Activated CD8-positive, alpha-beta memory T cell treated with anti-CD3 and anti-CD28 coated beads for 4 hours (primary cell): ENCODE measurements around the gene LRP5.
"Not testable (repeated sequence)": the region's sequence is repeated elsewhere in the genome, so short reads cannot be mapped to it uniquely, and the experiment has no call there.

Experiments used
- DNase-seq, 2 donors: peaks; one replicate each; pipeline ENCODE4 v3.0.0-alpha.2; 2020; ENCODE audit warnings: low read depth in 2 of 2

LRP5 gene

DNA sequence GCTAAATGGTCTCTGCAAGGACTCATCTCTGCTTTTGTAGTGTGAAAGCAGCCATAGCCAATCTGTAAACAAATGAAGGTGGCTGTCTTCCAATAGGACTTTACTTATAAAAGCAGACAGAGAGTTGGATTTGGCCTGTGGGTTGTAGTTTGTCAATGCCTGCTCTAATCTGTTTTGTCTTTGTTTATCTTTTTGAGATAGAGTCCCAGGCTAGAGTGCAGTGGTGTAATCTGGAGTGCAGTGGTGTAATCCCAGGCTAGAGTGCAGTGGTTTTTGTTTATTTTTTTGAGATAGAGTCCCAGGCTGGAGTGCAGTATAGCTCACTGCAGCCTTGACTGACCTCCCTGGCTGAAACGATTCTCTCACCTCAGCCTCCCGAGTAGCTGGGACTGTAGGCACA lies 156.7 kb downstream of the LRP5 start:
- DNase-seq, result no peak

DNA sequence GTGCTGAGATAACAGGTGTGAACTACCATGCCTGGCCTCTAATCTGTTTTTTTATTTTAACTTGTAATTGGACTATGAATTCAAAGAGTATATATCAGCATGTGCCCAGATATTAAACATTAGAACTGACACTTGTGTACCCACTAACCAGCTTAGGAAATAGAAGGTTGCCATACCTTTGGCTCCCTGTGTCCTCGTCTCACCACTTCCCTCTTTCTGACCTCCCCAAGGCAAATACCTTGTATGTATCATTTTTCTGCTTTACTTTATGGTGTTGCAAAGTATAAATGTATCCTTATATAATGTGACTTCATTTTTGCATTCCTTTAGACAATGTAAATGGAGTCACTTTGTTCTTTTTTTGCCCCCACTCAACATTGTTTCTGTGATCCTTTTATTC lies 157.3 kb downstream of the LRP5 start:
- DNase-seq, result no peak

DNA sequence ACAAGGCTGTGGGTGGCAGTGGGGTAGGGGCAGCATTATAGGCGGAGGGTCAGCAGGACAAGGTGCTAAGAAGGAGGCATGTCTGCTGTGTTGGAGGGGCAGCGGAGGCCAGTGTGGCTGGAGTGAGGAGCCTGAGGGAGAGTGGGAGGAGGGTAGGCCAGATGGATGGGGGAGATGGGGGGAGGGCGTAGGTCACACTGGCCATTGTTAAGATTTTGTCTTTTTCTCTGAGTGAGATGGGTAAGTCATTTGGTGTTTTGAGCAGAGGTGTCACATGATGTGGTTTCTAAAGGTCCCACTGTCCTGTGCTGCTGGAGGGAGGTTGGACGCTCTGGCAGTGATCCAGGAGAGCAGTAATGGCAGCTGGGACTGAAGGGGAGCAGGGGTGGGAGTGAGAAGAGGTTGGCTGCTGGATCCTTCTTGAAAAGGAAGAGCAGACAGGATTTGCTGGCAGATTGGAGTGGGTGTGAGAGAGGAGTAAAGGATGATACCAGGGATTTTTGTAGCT lies 158.0 kb downstream of the LRP5 start:
- DNase-seq, result no peak

DNA sequence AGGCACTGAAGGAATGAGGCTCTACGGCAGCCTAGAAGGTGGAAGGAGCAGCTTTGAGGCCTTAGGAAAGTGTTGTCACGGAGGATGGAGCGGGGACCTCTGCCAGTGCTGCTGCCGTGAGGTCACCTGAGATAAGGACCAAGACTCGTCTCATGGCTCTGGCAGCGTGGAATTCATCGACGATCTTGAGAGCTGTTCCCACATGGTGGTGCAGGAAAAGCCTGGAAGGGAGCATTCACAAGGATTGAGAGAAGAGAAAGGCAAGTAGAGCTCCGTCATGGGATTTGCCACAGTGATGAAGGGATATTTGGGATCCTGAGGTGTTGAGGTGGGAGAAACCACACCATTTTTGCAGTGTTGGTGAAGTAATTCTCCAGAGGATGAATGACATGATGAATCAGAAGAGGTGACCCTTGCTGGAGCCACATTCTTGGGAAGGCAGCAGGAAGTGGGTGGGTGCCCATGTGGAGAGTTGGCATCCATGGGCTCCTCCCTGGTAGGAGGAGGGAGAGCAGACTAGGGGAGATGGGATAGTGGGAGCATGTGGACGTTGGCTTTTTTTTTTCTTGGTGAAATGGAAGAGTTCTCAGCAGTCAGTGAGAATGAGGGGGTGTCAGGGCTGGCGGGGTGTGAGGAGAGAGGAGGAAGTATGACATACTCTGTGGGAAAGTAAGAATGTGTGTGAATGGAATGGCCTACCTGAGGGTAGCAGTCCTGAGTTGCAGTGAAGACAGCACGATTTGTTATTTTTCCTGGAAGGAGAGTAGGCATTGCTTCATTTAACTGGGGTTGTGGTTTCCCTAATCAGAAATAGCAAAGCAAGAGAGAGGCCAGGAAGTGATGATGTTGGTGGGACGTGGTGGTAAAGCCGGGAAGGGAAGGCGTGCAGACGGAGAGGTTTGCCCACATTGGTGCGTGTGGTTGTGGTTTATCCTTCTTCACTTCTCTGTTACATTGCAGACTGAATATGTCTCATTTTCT lies 159.3 kb downstream of the LRP5 start:
- DNase-seq, result peak in 1 of 2 donors; percentile 9

DNA sequence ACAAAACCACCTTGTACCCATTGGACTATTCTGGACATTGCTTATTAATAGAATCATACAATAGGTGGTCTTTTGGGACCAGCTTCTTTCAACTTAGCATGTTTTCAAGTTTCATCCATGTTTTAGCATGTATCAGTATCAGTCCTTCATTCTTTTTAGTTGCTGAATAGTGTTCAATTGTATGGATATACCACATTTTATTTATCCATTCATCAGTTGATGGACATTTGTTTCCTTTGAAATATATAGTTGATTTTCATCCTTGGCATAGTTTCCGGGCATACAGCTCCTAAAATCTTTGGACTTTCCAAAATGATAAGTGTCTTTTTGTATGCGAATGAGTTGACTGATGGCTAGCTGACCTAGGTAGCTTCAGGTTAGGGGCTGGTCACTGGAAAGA lies 160.4 kb downstream of the LRP5 start:
- no peak for DNase-seq

DNA sequence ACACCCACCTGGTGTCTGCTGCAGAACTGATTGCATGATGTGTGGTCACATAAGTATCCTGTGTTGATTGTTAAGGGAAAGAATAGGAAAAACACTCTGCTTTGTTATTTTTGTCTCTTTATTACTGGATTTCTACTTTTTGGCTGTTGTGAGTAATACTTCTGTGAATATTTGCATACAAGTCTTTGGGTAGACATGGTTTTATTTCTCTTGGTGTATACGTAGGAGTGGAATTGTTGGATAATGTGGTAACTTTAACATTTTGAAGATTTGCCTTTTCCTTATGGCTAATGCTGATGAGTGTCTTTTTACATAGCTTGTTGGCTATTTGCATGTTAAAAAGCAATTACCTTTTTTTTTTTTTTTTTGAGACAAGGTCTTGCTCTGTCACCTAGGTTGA lies 161.3 kb downstream of the LRP5 start:
- DNase-seq, result no peak

DNA sequence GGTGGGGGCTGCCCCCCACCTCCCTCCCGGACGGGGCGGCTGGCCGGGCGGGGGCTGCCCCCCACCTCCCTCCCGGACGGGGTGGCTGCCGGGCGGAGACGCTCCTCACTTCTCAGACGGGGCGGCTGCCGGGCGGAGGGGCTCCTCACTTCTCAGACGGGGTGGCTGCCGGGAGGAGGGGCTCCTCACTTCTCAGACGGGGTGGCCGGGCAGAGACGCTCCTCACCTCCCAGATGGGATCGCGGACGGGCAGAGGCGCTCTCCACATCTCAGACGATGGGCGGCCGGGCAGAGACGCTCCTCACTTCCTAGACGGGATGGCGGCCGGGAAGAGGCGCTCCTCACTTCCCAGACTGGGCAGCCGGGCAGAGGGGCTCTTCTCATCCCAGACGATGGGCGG lies 163.2 kb downstream of the LRP5 start:
- not testable (repeated sequence) for DNase-seq

DNA sequence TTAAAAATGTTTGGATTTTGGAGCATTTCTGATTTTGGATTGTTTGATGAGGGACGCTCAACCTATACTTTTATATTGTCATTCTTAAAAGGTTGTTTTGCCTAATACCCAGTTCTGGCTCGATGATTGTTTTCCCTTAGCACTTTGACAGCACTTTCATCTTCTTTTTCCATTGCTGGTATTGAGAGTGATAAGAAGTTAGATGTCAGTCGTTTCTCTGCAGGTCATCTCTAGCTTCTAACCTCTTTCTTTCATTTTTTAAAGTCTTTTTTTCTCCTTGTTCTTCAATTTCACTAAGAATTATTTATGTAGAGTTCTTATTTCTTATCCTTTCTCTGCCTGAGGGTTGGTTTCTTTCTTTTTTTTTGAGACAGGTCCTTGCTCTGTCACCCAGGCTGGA lies 167.0 kb downstream of the LRP5 start:
- DNase-seq, result no peak

DNA sequence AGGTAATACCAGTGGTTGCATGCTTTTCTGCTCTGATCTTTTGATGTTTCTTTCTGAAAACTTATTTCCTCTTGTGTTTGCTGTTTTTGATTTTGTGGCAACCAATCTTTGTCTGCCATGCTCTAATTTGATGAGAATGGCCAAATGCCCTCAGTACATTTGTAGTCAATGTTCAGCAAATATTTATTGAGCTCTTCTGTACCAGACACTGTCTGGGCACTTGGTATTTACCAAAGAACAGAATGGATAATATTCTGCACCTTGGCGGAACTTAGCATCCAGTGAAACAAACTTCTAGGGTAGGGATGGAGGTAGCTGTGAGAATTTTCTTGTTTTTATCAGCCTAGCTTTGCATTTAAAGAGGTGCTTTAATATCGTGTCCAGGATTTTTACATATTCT lies 167.8 kb downstream of the LRP5 start:
- no peak for DNase-seq

DNA sequence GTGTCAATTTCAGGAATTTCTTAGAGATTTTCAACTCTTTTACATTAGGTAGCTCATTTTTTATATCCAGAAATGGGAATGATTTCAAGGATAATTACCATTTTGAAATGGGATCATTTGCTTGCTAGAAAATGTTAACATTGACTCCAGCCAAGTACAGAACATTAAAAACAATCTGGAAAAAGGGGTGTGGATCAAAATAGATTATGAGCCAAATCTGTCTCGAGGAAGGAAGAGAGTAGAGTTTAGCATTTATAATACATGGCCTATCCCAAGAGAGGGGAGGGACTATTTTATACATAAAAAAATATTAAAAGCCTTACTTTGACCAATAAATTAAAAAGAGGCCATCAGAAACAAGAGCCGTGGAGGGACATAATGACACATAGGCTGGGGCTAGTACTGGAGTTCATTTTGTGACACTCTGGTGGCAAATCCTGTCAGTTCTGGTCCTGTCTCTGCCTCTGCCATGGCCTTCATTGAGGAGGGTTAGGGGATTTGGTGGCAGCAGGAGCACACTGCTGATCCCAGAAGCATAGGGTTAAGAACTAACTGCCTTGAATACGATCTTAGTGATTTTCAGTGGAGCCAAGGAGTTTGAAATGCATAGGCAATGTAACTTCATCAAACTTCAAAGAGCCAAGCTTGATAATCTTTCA lies 168.6 kb downstream of the LRP5 start:
- DNase-seq, result no peak

DNA sequence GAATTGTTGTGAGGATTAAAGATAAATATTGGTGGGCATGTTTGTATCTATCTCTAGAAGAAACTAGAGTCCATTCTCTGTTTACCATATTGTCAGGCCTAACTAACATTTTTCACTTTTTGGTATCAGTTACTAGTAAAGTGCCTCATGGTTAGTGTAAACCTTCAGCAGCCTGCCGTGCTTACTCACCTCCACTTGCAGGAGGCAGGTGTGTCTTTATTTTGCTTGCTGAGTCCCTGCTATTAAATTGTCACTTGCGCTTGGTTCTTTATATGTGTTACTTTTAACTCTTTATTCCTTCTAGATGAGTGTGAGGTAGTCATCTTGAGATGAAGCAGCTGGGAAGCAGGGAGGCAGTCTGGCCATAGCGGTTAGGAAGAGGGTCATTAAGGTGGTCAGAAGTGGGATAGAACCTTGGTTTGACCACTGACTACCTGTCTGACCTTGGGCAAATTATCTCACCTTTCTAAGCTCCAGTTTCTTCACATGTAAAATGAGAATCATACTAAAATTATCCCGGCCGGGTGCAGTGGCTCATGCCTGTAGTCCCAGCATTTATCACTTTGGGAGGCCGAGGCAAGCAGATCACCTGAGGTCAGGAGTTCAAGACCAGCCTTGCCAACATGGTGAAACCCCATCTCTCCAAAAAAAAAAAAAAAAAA lies 169.3 kb downstream of the LRP5 start:
- DNase-seq, result no peak

DNA sequence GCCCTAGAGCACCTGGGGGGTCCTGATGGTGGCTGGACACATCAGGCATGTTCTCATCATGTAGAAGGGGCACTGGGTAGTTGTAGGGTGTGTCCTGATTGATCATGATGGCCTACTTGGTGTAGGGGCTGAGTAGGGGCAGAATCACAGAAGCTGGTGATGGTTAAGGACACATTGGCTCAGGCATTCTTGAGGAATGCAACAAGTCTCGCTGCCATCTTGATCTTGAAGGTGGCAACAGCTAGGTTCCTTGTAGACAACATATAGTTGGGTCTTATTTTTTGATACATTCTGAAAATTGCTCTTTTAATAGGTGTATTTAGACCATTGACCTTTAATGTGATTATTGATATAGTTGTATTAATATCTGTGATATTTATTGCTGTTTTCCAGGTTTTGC lies 176.2 kb downstream of the LRP5 start:
- no peak for DNase-seq

DNA sequence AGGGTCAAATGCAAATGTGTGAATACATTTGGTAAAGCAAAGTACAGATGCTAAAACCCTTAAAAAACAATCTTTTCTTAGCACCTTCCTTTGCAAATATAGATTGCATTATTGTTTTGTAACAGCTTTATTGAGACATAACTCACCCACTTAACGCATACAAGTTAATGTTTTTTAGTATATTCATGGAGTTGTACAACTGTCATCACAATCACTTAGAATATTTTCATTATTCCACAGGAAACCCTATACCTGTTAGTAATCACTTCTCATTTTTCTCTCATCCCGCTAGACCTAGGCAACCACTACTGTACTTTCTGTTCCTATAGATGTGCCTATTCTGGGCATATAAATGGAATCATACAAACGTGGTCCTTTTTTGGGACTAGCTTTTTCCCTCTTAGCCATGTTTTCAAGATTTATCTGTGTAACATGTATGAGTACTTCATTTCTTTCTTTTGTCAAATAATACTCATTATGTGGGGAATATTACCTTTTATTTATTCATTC lies 182.9 kb downstream of the LRP5 start:
- DNase-seq, result no peak

DNA sequence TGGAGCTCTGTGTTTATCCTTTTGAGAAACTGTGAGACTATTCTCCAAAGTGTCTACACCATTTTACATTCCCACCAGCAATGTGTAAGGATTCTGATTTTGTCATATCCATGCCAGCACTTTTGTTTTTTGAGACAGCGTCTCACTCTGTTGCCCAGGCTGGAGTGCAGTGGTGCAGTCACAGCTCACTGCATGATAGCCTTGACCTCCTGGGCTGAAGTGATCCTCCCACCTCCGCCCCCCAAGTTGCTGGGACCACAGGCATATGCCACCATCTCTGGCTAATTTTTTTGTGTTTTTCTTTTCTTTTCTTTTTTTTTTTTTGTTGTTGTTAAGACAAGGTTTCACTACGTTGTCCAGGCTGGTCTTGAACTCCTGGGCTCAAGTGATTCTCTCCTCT lies 183.5 kb downstream of the LRP5 start:
- no peak for DNase-seq

DNA sequence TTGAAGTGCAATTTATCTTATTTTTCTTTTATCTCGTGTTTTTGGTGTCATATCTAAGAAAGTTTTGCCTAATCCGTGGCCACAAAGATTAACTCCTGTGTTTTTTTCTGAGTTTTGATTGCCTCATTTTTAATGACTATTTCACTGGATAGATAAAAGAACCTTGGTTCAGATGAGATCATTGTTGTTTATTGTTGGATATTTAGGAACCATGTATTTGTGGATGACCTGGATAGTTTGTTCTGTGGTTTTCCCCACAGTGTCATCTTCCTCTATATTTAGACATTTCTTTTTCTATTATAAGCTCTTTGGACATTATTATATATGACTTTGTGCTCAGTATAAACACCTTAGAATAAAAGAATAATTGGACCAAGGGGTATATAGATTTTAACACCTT lies 185.4 kb downstream of the LRP5 start:
- DNase-seq, result no peak

DNA sequence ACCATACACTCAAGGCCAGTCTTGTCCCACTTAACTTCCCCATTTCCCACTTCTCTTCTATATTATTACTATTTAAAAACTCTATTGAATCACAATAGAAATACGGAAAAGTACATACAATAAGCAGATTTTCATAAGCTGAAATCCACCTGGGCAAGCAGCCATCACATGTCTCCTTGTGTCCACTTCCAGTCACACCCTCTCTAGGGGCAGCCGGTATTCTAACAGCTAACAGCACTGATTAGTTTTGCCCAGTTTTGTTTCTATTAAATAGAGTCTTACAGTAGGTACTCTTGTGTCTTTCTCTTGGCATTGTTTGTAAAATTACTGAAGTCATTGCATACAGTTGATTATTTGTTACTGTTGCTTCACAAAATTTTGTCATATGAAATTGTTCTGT lies 185.9 kb downstream of the LRP5 start:
- DNase-seq, result no peak
